ENCODE data around the gene NPLOC4.

The NPLOC4 gene

DNA sequence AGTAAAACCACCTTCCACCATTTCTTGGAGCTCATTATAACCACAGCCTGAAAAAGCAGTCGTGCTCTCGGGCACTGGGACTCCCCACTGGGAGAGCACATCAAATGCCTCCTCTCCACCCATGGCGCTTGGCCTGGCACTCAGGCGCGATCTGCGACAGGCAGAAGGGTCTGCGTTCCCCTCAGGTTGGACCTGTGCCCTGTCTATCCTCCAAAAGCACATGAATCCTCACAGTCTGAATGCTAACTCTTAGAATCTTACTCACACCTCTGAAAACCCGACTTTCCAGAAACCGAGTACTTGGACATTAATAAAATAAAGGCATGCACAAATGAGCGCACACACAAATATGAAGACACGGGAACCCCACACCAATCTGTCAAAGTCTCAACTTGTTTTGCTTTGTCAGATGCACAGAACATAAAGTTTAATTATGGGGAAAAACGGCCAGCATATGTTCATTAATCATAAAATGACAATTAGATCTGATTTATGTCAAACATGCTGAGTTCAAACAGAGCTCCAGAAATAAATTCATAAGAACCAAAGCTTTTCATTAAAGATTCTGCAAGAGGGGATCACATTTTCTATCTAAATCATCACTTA, 64.2 kb downstream of the NPLOC4 start:
- Mint-ChIP-seq H3K36me3 (ENCODE audit: insufficient read depth) (peaks cover 47% of the 10 kb centered on the region), H3K9me3 (no peaks in the 10 kb centered on the region), H3K27ac (no peak overlapping the region), H3K4me3 (no peak overlapping the region), H3K27me3 (no peaks in the 10 kb centered on the region), H3K4me1 (ENCODE audit: low read depth in 2 of 2) (peaks cover 4 to 8% of the 10 kb centered on the region in 2 donors)
- DNase-seq: no peak
- no peak for ATAC-seq (replicated peaks)

DNA sequence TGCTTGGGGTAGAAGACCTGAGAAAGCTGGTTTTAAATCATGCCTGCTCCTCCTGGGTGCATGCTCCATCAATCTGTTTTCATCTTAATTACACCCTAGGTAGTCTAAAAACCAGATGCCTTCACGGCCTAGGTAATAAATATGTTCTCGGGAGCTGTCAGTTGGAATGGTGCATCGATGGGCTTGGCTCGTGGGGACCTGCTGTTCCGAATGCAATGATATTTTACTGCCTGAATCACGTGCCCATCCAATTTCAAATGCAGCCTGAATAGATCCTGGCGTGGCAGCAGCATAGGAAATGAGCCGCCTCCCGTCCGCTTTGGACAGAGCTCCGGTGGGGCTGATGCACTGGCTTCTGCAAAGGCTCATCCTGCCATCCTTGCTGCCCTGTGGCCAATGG, 65.9 kb downstream of the NPLOC4 start:
- H3K27ac Mint-ChIP-seq: no peak overlapping the region
- H3K4me1 Mint-ChIP-seq (ENCODE audit: low read depth in 2 of 2): no peaks in the 10 kb centered on the region
- no peaks in the 10 kb centered on the region for H3K9me3 Mint-ChIP-seq
- H3K4me3 Mint-ChIP-seq: no peak overlapping the region
- H3K27me3 Mint-ChIP-seq: no peaks in the 10 kb centered on the region
- no peak for ATAC-seq (replicated peaks)
- H3K36me3 Mint-ChIP-seq (ENCODE audit: insufficient read depth): peaks cover 58% of the 10 kb centered on the region
- DNase-seq: no peak

DNA sequence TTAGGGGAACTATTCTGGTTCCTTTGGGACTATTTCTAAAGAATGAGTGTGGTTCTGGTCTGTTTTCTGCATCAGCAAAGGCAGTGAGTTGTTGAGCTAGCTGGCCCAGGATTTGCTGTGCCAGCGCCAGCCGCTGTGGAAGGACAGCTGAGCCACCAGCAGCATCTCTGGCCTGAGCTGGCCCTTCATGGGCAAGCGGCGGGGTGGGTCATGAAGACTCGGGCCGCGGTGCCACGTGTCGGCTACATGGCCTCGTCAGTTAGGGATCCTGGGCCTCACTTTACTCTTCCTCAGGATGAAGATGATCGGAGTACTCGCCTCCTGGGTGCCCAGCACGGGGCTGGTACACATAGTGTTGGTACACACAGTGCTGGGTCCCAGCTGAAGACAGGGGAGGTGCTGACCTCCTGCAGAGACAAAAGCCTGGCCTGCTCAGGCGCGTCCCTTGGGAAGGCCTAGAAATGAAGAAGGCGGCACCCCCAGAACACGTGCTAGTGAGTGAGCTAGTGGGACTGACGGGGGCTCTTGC, 66.9 kb downstream of the NPLOC4 start:
- Mint-ChIP-seq H3K27ac (no peak overlapping the region), H3K27me3 (no peaks in the 10 kb centered on the region), H3K9me3 (no peaks in the 10 kb centered on the region), H3K36me3 (ENCODE audit: insufficient read depth) (peaks cover 67% of the 10 kb centered on the region), H3K4me1 (ENCODE audit: low read depth in 2 of 2) (no peaks in the 10 kb centered on the region), H3K4me3 (no peak overlapping the region)
- ATAC-seq (replicated peaks): no peak
- DNase-seq: no peak

DNA sequence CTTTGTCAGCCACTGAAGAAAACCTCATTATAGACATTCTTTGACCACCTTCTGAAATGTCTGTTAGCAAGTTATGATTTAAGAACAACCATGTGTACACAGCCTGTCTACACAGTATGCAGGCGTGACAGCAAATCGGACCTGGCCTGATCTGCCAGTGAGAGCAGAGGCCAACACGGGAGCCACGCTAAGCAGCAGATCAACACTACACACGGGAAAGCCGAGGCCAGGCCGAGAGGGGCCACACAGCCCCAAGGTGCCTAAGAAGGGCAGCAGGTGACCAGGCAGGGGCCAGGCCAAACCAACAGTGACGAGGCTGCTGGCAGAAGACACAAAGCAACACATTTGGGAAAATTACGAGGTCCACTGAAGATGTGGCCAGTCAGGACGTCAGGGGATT, 68.5 kb downstream of the NPLOC4 start:
- Mint-ChIP-seq H3K9me3 (no peaks in the 10 kb centered on the region), H3K4me3 (no peak overlapping the region), H3K4me1 (ENCODE audit: low read depth in 2 of 2) (no peaks in the 10 kb centered on the region), H3K27ac (no peak overlapping the region), H3K27me3 (no peaks in the 10 kb centered on the region), H3K36me3 (ENCODE audit: insufficient read depth) (peaks cover 75% of the 10 kb centered on the region)
- ATAC-seq (replicated peaks) (no peak), DNase-seq (no peak)

DNA sequence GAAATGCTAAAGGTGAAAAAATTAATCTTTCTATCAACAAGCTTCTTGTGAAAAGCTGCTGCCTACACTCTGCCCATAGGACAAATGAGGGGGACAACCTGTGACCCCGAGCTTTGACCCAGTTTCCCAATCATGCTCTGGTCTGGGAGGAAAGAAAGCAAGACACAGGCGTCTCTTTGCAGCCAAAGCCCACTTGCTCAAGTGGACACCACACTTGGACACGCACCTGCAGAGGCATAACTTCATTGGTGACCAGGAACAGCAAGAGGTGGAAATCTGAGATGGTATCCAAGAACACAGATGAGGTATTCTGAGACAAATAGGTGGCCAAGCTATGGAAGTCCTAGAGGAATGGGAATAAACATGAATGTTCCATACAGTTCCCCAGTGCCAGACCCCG, 69.7 kb downstream of the NPLOC4 start:
- H3K9me3 Mint-ChIP-seq: no peaks in the 10 kb centered on the region
- H3K36me3 Mint-ChIP-seq (ENCODE audit: insufficient read depth): peaks cover 79% of the 10 kb centered on the region
- H3K4me3 Mint-ChIP-seq: no peak overlapping the region

DNA sequence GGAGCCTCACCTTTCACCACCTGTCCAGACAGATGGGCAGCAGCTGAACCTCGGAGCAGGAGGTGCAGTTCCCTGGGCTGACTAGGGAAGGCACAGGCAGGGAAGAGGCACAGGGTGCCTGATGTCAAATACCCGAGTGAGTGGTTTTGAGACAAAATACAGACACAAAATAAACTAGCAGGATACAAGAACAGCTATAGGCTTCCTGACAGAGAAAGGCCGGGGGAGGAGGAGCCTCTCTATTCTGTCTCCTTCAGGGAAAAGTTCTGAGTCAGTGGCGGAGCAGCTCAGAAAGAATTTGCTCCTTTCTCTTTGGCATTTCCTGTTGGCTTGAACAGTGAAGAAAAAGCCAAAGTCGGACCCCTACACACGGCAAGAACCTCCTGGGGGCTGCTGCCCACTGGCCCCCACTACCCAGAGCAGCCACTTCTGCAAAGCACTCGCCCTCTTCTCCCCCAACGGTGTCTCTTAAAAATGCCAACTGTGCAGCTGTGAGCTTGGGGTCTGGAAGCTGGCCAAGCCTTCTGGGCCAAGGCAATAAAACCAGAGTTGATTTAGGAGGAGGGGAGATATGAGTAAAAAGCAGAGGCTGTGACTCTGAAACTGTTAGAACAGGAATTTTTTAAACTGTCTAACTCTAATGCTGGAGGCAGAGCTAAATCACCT, 70.3 kb downstream of the NPLOC4 start:
- Mint-ChIP-seq H3K4me1 (ENCODE audit: low read depth in 2 of 2) (no peaks in the 10 kb centered on the region), H3K27ac (peak overlapping the region in 1 of 2 donors; percentile 64), H3K27me3 (no peaks in the 10 kb centered on the region), H3K36me3 (ENCODE audit: insufficient read depth) (peaks cover 84% of the 10 kb centered on the region), H3K9me3 (no peaks in the 10 kb centered on the region), H3K4me3 (no peak overlapping the region)
- ATAC-seq (replicated peaks) (no peak), DNase-seq (no peak)

More for the DNA sequence above, 69.7 kb downstream of the NPLOC4 start:
- Mint-ChIP-seq H3K4me1 (ENCODE audit: low read depth in 2 of 2) (no peaks in the 10 kb centered on the region), H3K27me3 (no peaks in the 10 kb centered on the region), H3K27ac (no peak overlapping the region)
- DNase-seq (no peak), ATAC-seq (replicated peaks) (no peak)

DNA sequence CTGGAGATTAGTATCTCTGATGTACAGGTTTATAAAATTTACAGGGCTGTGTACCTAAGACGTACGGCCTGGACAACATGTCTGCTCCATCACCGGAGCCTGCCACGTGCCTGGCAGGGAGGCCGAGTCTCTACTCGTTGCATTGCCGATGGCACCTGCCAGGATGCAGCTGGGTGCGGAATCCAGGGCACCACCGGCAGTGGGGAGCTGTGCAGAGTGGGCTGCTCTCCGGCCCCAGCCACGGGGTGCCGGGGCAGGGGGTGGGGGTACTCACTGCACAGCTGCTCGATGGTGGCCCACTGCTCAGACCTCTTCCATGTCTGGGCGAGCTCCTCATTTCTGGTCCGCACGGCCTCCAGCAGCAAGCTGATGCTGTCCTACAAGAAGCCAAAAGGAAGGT, 71.7 kb downstream of the NPLOC4 start:
- H3K4me3 Mint-ChIP-seq: no peak overlapping the region
- no peak for DNase-seq
- peaks cover 86% of the 10 kb centered on the region for H3K36me3 Mint-ChIP-seq (ENCODE audit: insufficient read depth)
- no peaks in the 10 kb centered on the region for H3K9me3 Mint-ChIP-seq
- H3K27me3 Mint-ChIP-seq: no peaks in the 10 kb centered on the region
- no peaks in the 10 kb centered on the region for H3K4me1 Mint-ChIP-seq (ENCODE audit: low read depth in 2 of 2)
- peak overlapping the region in 1 of 2 donors; percentile 64 for H3K27ac Mint-ChIP-seq
- no peak for ATAC-seq (replicated peaks)

DNA sequence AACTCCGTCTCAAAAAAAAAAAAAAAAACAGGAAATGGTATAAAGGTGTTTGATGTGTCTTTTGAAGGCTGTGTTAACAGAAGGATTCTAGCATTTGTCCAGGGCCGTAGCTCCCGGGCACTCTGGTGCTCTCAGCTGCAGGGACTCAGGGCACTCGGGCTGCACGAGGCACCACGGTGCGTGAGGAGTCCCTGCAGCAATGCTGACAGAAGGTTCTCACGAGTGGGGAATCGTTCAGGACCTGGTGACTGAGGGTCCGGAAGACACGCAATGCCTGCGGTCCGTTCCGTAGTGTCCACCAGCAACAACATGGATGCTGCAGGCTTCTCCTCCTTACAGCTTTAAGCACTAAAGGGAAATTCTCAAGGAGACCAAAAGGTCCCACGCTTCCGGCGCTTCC, 72.1 kb downstream of the NPLOC4 start:
- Mint-ChIP-seq H3K4me3 (no peak overlapping the region), H3K4me1 (ENCODE audit: low read depth in 2 of 2) (no peaks in the 10 kb centered on the region), H3K27me3 (no peaks in the 10 kb centered on the region), H3K36me3 (ENCODE audit: insufficient read depth) (peaks cover 87% of the 10 kb centered on the region), H3K9me3 (no peaks in the 10 kb centered on the region), H3K27ac (no peak overlapping the region)
- ATAC-seq (replicated peaks) (no peak), DNase-seq (no peak)

DNA sequence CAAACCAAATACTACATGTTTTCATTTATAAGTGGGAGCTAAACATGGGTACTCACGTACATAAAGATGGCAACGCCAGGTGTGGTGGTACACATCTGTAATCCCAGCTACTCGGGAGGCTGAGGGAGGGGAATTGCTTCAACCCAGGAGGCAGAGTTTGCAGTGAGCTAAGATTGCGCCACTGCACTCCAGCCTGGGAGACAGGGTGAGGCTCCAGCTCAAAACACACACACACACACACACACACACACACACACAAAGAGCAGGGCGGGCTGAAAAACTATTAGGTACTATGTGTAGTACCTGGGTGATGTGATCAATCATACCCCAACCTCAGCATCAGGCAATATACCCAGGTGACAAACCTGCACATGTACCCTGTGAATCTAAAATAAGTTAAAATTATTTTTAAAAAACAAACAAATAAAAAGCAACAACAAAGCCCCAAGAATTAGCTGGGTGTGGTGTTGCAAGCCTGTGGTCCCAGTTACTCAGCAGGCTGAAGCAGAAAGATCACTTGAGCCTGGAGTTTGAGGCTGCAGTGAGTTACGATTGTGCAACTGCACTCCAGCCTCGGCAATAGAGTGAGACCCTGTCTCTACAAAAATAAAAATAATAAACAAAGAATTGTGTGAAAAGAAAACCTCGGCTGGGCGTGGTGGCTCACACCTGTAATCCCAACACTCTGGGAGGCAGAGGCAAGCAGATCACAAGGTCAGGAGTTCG, 72.9 kb downstream of the NPLOC4 start:
- DNase-seq: no peak
- H3K27me3 Mint-ChIP-seq: no peaks in the 10 kb centered on the region
- H3K36me3 Mint-ChIP-seq (ENCODE audit: insufficient read depth): peaks cover 82% of the 10 kb centered on the region

DNA sequence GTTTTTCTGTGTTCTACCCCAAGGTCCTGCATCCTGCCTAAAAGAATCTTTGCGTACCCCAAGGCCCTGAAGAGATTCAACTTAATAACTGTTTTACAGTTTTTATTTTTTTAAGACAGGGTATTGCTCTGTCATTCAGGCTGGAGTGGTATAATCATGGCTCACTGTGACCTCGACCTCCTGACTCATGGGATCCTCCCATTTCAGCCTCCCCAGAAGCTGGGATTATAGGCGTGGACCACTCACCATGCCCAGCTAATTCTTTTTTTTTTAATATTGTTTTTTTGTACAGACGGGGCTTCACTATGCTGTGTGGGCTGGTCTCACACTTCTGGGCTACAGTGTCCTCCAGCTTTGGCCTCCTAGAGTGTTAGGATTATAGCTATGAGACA, 75.4 kb downstream of the NPLOC4 start:
- Mint-ChIP-seq H3K36me3 (ENCODE audit: insufficient read depth) (peaks cover 69% of the 10 kb centered on the region), H3K9me3 (no peaks in the 10 kb centered on the region), H3K4me3 (no peak overlapping the region), H3K27ac (peak overlapping the region in 1 of 2 donors; percentile 8), H3K4me1 (ENCODE audit: low read depth in 2 of 2) (no peaks in the 10 kb centered on the region), H3K27me3 (no peaks in the 10 kb centered on the region)
- DNase-seq: no peak
- no peak for ATAC-seq (replicated peaks)

More for the DNA sequence above, 72.9 kb downstream of the NPLOC4 start:
- Mint-ChIP-seq H3K4me1 (ENCODE audit: low read depth in 2 of 2) (no peaks in the 10 kb centered on the region), H3K9me3 (no peaks in the 10 kb centered on the region), H3K27ac (no peak overlapping the region), H3K4me3 (no peak overlapping the region)
- ATAC-seq (replicated peaks): no peak

DNA sequence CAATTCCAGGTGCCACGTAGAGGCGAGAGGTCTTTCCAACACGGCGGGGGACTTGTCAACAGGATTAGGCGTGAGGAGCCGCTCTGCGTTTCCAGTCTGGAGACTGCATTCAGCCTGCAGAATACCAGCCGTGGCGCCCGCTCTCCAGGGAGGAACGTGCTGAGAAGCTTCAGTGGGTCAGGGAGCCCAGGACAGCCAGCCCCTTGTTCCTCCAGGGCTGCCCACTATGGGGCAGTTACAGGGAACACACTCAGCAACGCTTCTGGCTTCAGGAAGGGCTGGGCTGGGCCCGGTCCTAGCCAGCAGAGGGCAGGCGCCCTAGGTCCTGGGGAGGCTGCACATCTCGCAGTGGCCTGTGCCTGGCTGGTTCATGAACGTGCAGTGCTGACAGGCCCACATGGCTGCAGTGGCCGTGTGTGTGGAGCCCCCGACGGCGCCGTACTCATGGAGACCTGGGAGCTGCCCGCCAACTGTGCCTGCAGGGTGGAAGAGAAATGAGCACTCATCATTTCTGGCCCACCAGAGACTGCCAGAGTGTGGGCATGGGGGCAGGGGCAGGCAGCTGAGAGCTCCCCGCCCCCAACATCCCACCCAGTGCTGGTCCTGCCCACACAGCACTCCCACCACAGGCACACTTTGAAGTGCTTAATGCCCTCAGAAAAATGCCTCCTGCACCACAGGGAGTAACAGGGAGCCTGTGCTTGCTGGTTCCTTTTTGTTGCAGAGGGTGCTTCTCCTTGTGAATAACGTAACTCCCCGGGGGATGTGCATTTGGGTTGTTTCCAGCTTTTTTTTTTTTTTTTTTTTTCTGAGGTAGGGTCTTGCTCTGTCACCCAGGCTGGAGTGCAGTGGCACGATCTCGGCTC, 77.7 kb downstream of the NPLOC4 start:
- Mint-ChIP-seq H3K27me3 (no peaks in the 10 kb centered on the region), H3K9me3 (no peaks in the 10 kb centered on the region), H3K36me3 (ENCODE audit: insufficient read depth) (peaks cover 46% of the 10 kb centered on the region), H3K27ac (peak overlapping the region in 1 of 2 donors; percentile 53), H3K4me3 (no peak overlapping the region), H3K4me1 (ENCODE audit: low read depth in 2 of 2) (peaks cover 0 to under 1% of the 10 kb centered on the region in 2 donors)
- no peak for ATAC-seq (replicated peaks)
- no peak for DNase-seq

DNA sequence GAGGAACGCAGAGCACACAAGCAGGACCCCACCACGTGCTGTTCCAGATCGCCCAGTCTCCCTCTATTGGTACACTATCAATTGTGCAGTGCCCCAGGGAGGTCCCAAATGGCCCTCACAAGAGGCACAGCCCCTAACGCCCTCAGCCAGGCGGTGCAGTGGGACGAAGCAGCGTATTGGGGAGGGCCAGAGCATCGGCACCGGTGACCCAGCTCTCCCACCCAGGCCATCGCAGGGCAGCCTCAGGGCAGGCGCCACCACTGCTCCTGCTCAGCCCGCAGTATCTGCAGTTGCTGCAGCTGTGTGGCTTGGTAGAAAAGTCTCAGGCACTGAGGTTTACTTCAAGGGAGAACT, 78.8 kb downstream of the NPLOC4 start:
- peaks cover 9 to 10% of the 10 kb centered on the region in 2 donors for H3K4me1 Mint-ChIP-seq (ENCODE audit: low read depth in 2 of 2)
- peak overlapping the region in 1 of 2 donors; percentile 53 for H3K27ac Mint-ChIP-seq
- no peak for DNase-seq
- no peak overlapping the region for H3K4me3 Mint-ChIP-seq
- H3K27me3 Mint-ChIP-seq: no peaks in the 10 kb centered on the region
- no peak for ATAC-seq (replicated peaks)
- peaks cover 44% of the 10 kb centered on the region for H3K36me3 Mint-ChIP-seq (ENCODE audit: insufficient read depth)
- no peaks in the 10 kb centered on the region for H3K9me3 Mint-ChIP-seq

All from effector memory CD8-positive, alpha-beta T cell (primary cell).